A549 (cell line): ENCODE results near the gene VAMP4. TPM values are rescaled to one million over a fixed set of nuclear protein-coding genes. Genes with fewer than 3 reads are reported as not detected.

Experiments used
- ATAC-seq, 2 experiments: fragments of 200-7000 bp in 1 of 2; fragments of >200 bp in 1 of 2; cut with Nextera tagmentation in 1 of 2; cut with Tn5 transposase in 1 of 2; 3 replicates each; pipeline versions ENCODE4 v1.8.0 to v1.9.1; 2018 to 2020; ENCODE audit warnings: mild to moderate bottlenecking in 1 of 2, moderate library complexity in 1 of 2
- CTCF ChIA-PET: fragments of 300-600 bp; sonication (Branson Sonifier 250); formaldehyde crosslinking; extraction: SDS; loops from one replicate; lab custom pipeline; 2021; ENCODE audit warnings: antibody characterized with exemption, inconsistent platforms; lab: Yijun Ruan, JAX
- POLR2A ChIA-PET: fragments of 350-600 bp; formaldehyde crosslinking; extraction: SDS; loops from one replicate; lab custom pipeline; 2021; ENCODE audit warnings: antibody characterized with exemption, inconsistent platforms; lab: Yijun Ruan, JAX
- DNase-seq, 2 experiments: peaks; one replicate each; pipeline versions ENCODE4 v3.0.0 to v3.0.0-alpha.2; 2011 to 2016; ENCODE audit warnings: low read depth in 1 of 2, low spot score in 1 of 2
- FAIRE-seq: peaks from 2 replicates; lab custom pipeline; 2011; peaks lifted over from hg19 to GRCh38; lab: Jason Lieb, UNC
- H3K27ac ChIP-seq, 2 experiments: fragments of >200 bp; sonication (Bioruptor Twin); formaldehyde crosslinking; 3 replicates each; pipeline ENCODE4 v1.5.1; 2016 to 2017
- H3K4me1 ChIP-seq: fragments of >200 bp; sonication (Bioruptor Twin); formaldehyde crosslinking; 3 replicates; pipeline ENCODE4 v1.6.1; 2016
- H3K4me2 ChIP-seq: fragments of >200 bp; sonication (Bioruptor Twin); formaldehyde crosslinking; 3 replicates; pipeline ENCODE4 v1.6.1; 2016
- H3K4me3 ChIP-seq: fragments of >200 bp; sonication (Bioruptor Twin); formaldehyde crosslinking; 3 replicates; pipeline ENCODE4 v1.5.1; 2016
- H3K9me3 ChIP-seq: fragments of >200 bp; sonication (Bioruptor Twin); formaldehyde crosslinking; 3 replicates; pipeline ENCODE4 v1.6.1; 2016
- ATOH8 ChIP-seq: fragments of 250-450 bp; sonication (Bioruptor Pico); IDR thresholded peaks from 2 replicates; pipeline ENCODE4 v1.5.0; 2020; ENCODE audit warnings: low read depth, mild to moderate bottlenecking, moderate library complexity
- CBX8 ChIP-seq: fragments of 200-600 bp; sonication (generic); IDR thresholded peaks from 2 replicates; pipeline ENCODE4 v1.6.1; 2016
- CEBPB ChIP-seq, 2 experiments: fragments of >200 bp in 1 of 2; sonication (Bioruptor Twin) in 1 of 2; formaldehyde crosslinking in 1 of 2; IDR thresholded peaks; 2 replicates each; pipeline ENCODE4 v1.6.1; 2012 to 2016
- CHD2 ChIP-seq: fragments of 150-350 bp; IDR thresholded peaks from 2 replicates; pipeline ENCODE4 v1.6.1; 2014; ENCODE audit warnings: low read length; ENCODE audit not compliant: partially characterized antibody
- CHD4 ChIP-seq: fragments of 200-600 bp; sonication (generic); IDR thresholded peaks from 2 replicates; pipeline ENCODE4 v1.6.1; 2016; ENCODE audit warnings: antibody characterized with exemption, mild to moderate bottlenecking, borderline replicate concordance
- CTCF ChIP-seq: fragments of >200 bp; sonication (Bioruptor Twin); formaldehyde crosslinking; IDR thresholded peaks from 3 replicates; pipeline ENCODE4 v1.5.1; 2016
- E2F6 ChIP-seq: IDR thresholded peaks from 2 replicates; pipeline ENCODE4 v1.6.1; 2012; ENCODE audit warnings: low read depth, borderline replicate concordance
- EHMT2 ChIP-seq: fragments of 200-600 bp; sonication (generic); IDR thresholded peaks from 2 replicates; pipeline ENCODE4 v1.6.1; 2016; ENCODE audit warnings: antibody characterized with exemption, low read depth, mild to moderate bottlenecking, moderate library complexity
- ELK1 ChIP-seq: fragments of 150-350 bp; IDR thresholded peaks from 2 replicates; pipeline ENCODE4 v1.6.1; 2014; ENCODE audit warnings: low read depth, mild to moderate bottlenecking, low read length
- ESRRA ChIP-seq: fragments of 150-350 bp; IDR thresholded peaks from 2 replicates; pipeline ENCODE4 v1.6.1; 2014; ENCODE audit warnings: mild to moderate bottlenecking, low read length, borderline replicate concordance
- FOSL2 ChIP-seq, 2 experiments: fragments of 450-650 bp in 1 of 2; fragments of >200 bp in 1 of 2; sonication (Bioruptor Twin) in 1 of 2; formaldehyde crosslinking; IDR thresholded peaks; 2 replicates each; pipeline versions ENCODE4 v1.5.0 to v1.6.1; 2016 to 2020; ENCODE audit warnings: mild to moderate bottlenecking in 1 of 2, moderate library complexity in 1 of 2
- GATA3 ChIP-seq: IDR thresholded peaks from 2 replicates; pipeline ENCODE4 v1.6.1; 2012; ENCODE audit warnings: borderline replicate concordance
- HDAC2 ChIP-seq: fragments of 200-600 bp; sonication (generic); IDR thresholded peaks from 2 replicates; pipeline ENCODE4 v1.6.1; 2016
- HOXA7 ChIP-seq: fragments of 250-450 bp; sonication (Bioruptor Pico); IDR thresholded peaks from 2 replicates; pipeline ENCODE4 v1.5.0; 2020; ENCODE audit warnings: mild to moderate bottlenecking, moderate library complexity
- HOXB5 ChIP-seq: fragments of 250-450 bp; sonication (Bioruptor Pico); IDR thresholded peaks from 2 replicates; pipeline ENCODE4 v1.5.0; 2020; ENCODE audit warnings: mild to moderate bottlenecking, moderate library complexity
- JUN ChIP-seq, 2 experiments: fragments of >200 bp; sonication (Bioruptor Twin); formaldehyde crosslinking; IDR thresholded peaks; 2 replicates in 1 of 2; 3 replicates in 1 of 2; pipeline ENCODE4 v1.6.1; 2016 to 2017
- JUNB ChIP-seq: fragments of >200 bp; sonication (Bioruptor Twin); formaldehyde crosslinking; IDR thresholded peaks from 2 replicates; pipeline ENCODE4 v1.6.1; 2016
- NFE2L2 ChIP-seq: fragments of 150-350 bp; conservative IDR thresholded peaks from 2 replicates; pipeline ENCODE4 v1.6.1; 2014; ENCODE audit warnings: low read length
- NPAS2 ChIP-seq: fragments of 250-450 bp; sonication (Bioruptor Pico); IDR thresholded peaks from 2 replicates; pipeline ENCODE4 v1.8.0; 2022; ENCODE audit warnings: mild to moderate bottlenecking, moderate library complexity, borderline replicate concordance
- NR3C1 ChIP-seq: fragments of >200 bp; sonication (Bioruptor Twin); formaldehyde crosslinking; IDR thresholded peaks from 3 replicates; pipeline ENCODE4 v1.6.1; 2017
- POLR2AphosphoS2 ChIP-seq: conservative IDR thresholded peaks from 2 replicates; pipeline ENCODE4 v1.6.1; 2012; ENCODE audit warnings: low read length, improper control_type of control experiment, inconsistent platforms
- RAD21 ChIP-seq, 2 experiments: fragments of >200 bp in 1 of 2; sonication (Bioruptor Twin) in 1 of 2; formaldehyde crosslinking in 1 of 2; IDR thresholded peaks in 1 of 2; conservative IDR thresholded peaks in 1 of 2; 2 replicates in 1 of 2; 3 replicates in 1 of 2; pipeline ENCODE4 v1.6.1; 2012 to 2018; ENCODE audit warnings: inconsistent platforms in 1 of 2
- RARB ChIP-seq: fragments of 250-450 bp; sonication (Bioruptor Pico); IDR thresholded peaks from 2 replicates; pipeline ENCODE4 v1.8.0; 2021; ENCODE audit warnings: mild to moderate bottlenecking, moderate library complexity
- RFX5 ChIP-seq: fragments of 450-650 bp; IDR thresholded peaks from 2 replicates; pipeline ENCODE4 v1.7.1; 2014; ENCODE audit warnings: antibody characterized with exemption, mild to moderate bottlenecking, moderate library complexity
- SMC3 ChIP-seq: fragments of >200 bp; sonication (Bioruptor Twin); formaldehyde crosslinking; IDR thresholded peaks from 3 replicates; pipeline ENCODE4 v1.6.1; 2018; ENCODE audit warnings: inconsistent platforms
- SREBF2 ChIP-seq: fragments of 450-650 bp; IDR thresholded peaks from 2 replicates; pipeline ENCODE4 v1.6.1; 2014; ENCODE audit warnings: mild to moderate bottlenecking, moderate library complexity
- ZFP36 ChIP-seq: fragments of 450-650 bp; IDR thresholded peaks from 2 replicates; pipeline ENCODE4 v1.6.1; 2014; ENCODE audit warnings: borderline replicate concordance; ENCODE audit not compliant: partially characterized antibody
- ZSCAN20 ChIP-seq: fragments of 250-450 bp; sonication (Bioruptor Pico); IDR thresholded peaks from 2 replicates; pipeline ENCODE4 v1.8.0; 2022; ENCODE audit warnings: mild to moderate bottlenecking, moderate library complexity
- WGBS: methylation state at CpG from one replicate; pipeline ENCODE4 v1.1.6; 2017; ENCODE audit errors: missing lambda C conversion rate; 5-methylcytosine and 5-hydroxymethylcytosine counted together
- polyA plus RNA-seq, 4 experiments: library from polyadenylated mRNA; depleted of rRNA in 3 of 4; stranded (reverse); fragments of >200 nt; fragmentation: RNase III in 1 of 4; extraction: RNeasy Plus Mini Kit Qiagen cat#74134 plus additional on column Dnase treatment in 1 of 4; gene quantifications; 2 replicates in 3 of 4; 3 replicates in 1 of 4; pipeline ENCODE4 v1.2.3, GENCODE V29; 2011 to 2017
- TF ChIP-seq, protein P1 (sequence below): fragments of >200 bp; sonication (Bioruptor Twin); formaldehyde crosslinking; IDR thresholded peaks from 2 replicates; pipeline ENCODE4 v1.6.1; 2016
- TF ChIP-seq, protein P2 (sequence below): IDR thresholded peaks from 2 replicates; pipeline ENCODE4 v1.6.1; 2012

VAMP4 gene
- polyA plus RNA-seq, 2 of the 4 experiments (the other 2 are of a cell fraction): 4.3 to 9.3 TPM

- TF ChIP-seq FOSL2 (IDR thresholded peaks at IDR 0.05) (no peak), FOSL2 (CRISPR knock-in tag; IDR thresholded peaks at IDR 0.05) (no peak), CEBPB (IDR thresholded peaks at IDR 0.05) (no peak), GATA3 (no peak)
- TF ChIP-seq, all 56 proteins: peak for 0
Measured at GRCh38 chr1:171786534-171786933, 44.7 kb upstream of the VAMP4 start (continued).

DNA sequence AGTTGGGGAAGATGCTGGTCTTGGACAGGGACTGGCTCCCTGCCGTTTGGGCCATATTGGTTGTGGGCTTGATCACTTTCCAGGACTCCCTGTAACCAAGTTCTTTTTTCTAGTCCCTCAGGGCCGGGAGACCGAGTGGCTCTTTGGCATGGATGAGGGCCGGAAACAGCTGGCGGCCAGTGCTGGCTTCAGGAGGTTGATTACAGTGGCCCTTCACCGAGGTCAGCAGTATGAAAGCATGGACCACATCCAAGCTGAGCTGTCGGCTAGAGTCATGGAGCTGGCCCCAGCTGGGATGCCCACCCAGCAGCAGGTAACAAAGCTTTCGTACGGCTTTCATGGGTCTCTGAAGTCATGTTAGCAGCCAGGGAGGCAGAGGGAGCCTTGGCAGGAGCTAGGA, 43.9 kb upstream of the VAMP4 start:
- POLR2A ChIA-PET: no interaction called here
- Histone ChIP-seq H3K4me2 (no peak overlapping the region), H3K4me3 (no peak overlapping the region), H3K27ac (no peak overlapping the region), H3K4me1 (peaks cover 5% of the 10 kb centered on the region; the same call in 1 of the 3 replicates), H3K9me3 (no peaks in the 10 kb centered on the region)
- CTCF ChIA-PET: interaction anchor here (0.9 to 5.0 kb wide), 4 partner anchors 16 to 217 kb away, joined by 3 to 40 read pairs (median 4); no protein-coding TSS in a partner anchor
- FAIRE-seq: no peak
- TF ChIP-seq, protein P1, sequence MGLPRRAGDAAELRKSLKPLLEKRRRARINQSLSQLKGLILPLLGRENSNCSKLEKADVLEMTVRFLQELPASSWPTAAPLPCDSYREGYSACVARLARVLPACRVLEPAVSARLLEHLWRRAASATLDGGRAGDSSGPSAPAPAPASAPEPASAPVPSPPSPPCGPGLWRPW: no peak
- TF ChIP-seq NFE2L2 (no peak), ELK1 (no peak), RAD21 (conservative IDR thresholded peaks at IDR 0.05 in 1 of 2, IDR thresholded peaks at IDR 0.05 in 1 of 2) (no peak), CBX8 (no peak), JUNB (no peak), ZFP36 (no peak), POLR2AphosphoS2 (no peak), HOXB5 (CRISPR knock-in tag) (no peak), HOXA7 (CRISPR knock-in tag) (no peak), RFX5 (no peak), CHD4 (no peak), GATA3 (no peak), ZSCAN20 (CRISPR knock-in tag) (no peak), SREBF2 (no peak), ESRRA (no peak), RARB (CRISPR knock-in tag) (no peak), JUN (IDR thresholded peaks at IDR 0.05) (no peak)
- TF ChIP-seq, protein P2, sequence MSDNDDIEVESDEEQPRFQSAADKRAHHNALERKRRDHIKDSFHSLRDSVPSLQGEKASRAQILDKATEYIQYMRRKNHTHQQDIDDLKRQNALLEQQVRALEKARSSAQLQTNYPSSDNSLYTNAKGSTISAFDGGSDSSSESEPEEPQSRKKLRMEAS: no peak
- 90% methylated on average over 8 of the region's 9 CpGs for WGBS
- no peak for ATAC-seq
- no peak for DNase-seq

- CTCF ChIA-PET: interaction anchor here (0.7 to 5.0 kb wide), 6 partner anchors 12 to 218 kb away, joined by 3 to 40 read pairs (median 4); partner anchors contain the start of gene VAMP4
- no peaks in the 10 kb centered on the region for H3K9me3 ChIP-seq
Measured at GRCh38 chr1:171784784-171785183, 42.9 kb upstream of the VAMP4 start.

More at GRCh38 chr1:171784784-171785183, 42.9 kb upstream of the VAMP4 start:
- Histone ChIP-seq H3K4me2 (no peak overlapping the region), H3K4me3 (no peak overlapping the region), H3K4me1 (peaks cover 9% of the 10 kb centered on the region; the same call in 1 of the 3 replicates), H3K27ac (no peak overlapping the region)
- FAIRE-seq (no peak), DNase-seq (no peak), ATAC-seq (no peak)
- POLR2A ChIA-PET: interaction anchor here (0.8 kb wide), 1 partner anchor 16 kb away, joined by 3 read pairs; no protein-coding TSS in a partner anchor
- no peak for TF ChIP-seq CHD2
- no peak for TF ChIP-seq POLR2AphosphoS2
- no peak for TF ChIP-seq NPAS2 (CRISPR knock-in tag)
- TF ChIP-seq ATOH8: no peak
- no peak for TF ChIP-seq EHMT2
- TF ChIP-seq FOSL2 (IDR thresholded peaks at IDR 0.05): no peak
- TF ChIP-seq FOSL2 (CRISPR knock-in tag; IDR thresholded peaks at IDR 0.05): no peak
- TF ChIP-seq HDAC2: no peak
- TF ChIP-seq NR3C1: no peak
- TF ChIP-seq, protein P1: no peak
- TF ChIP-seq ELK1: no peak
- no peak for TF ChIP-seq E2F6
- TF ChIP-seq SREBF2: no peak
- TF ChIP-seq SMC3: no peak
- no peak for TF ChIP-seq CTCF
